ENCODE measurements around the gene ALKBH6.

ALKBH6 gene

GRCh38 chr19:36032251-36033104 is 18.5 kb upstream of the ALKBH6 start, which contains the start of gene CLIP3:
Gene CLIP3, minus strand, starts transcription at chr19:36032873. Its CDS starts 516 bp downstream, at chr19:36032357.
- peak within 1 kb of the TSS; percentile 95 for H3K4me2 ChIP-seq (ENCODE audit: low read length)
- no peaks in the 10 kb centered on the region for H3K9me2 ChIP-seq (ENCODE audit: low read depth, low read length)
- peak within 1 kb of the TSS; percentile 80 for H3K9ac ChIP-seq (ENCODE audit: low read length)
- no peaks in the 10 kb centered on the region for H3K27me3 ChIP-seq (ENCODE audit: insufficient read depth, low read length)
- no peak within 1 kb of the TSS for H3K27ac ChIP-seq (ENCODE audit: low read depth, low read length, poor library complexity, severe bottlenecking)
- peak within 1 kb of the TSS; percentile 71; the same call in 1 of the 2 replicates for H2AFZ ChIP-seq (ENCODE audit: low read length)
- no peaks in the 10 kb centered on the region for H3K36me3 ChIP-seq (ENCODE audit: insufficient read depth, low read length)
- peak within 1 kb of the TSS; percentile 89 for H3K4me3 ChIP-seq (ENCODE audit: low read depth, low read length, poor library complexity, severe bottlenecking)
- no peaks in the 10 kb centered on the region for H3K9me3 ChIP-seq (ENCODE audit: low read length)
- H3K79me2 ChIP-seq (ENCODE audit: insufficient read depth, low read length) = no peaks in the 10 kb centered on the region
- H3F3A ChIP-seq (ENCODE audit: insufficient read depth, low read length) = no peaks in the 10 kb centered on the region
- TF ChIP-seq CTCF (IDR thresholded peaks at IDR 0.05; ENCODE audit: low read length) (no peak), EZH2 (IDR thresholded peaks at IDR 0.05; ENCODE audit: borderline replicate concordance, low read length) (no peak)
- H4K20me1 ChIP-seq (ENCODE audit: insufficient read depth, low read length) = no peaks in the 10 kb centered on the region
- H3K4me1 ChIP-seq (ENCODE audit: insufficient read depth, low read length, severe bottlenecking) = peaks cover 12% of the 10 kb centered on the region

GRCh38 chr19:36031308-36031707 is 17.3 kb upstream of the ALKBH6 start:
- H3K36me3 ChIP-seq (ENCODE audit: insufficient read depth, low read length) = 0 out of 2 replicates have a peak, but pooled peaks cover 6% of the 10 kb centered on the region
- peaks cover 12% of the 10 kb centered on the region for H3K4me1 ChIP-seq (ENCODE audit: insufficient read depth, low read length, severe bottlenecking)
- H3K9me2 ChIP-seq (ENCODE audit: low read depth, low read length) = no peaks in the 10 kb centered on the region
- H2AFZ ChIP-seq (ENCODE audit: low read length) = no peak overlapping the region
- H3K9ac ChIP-seq (ENCODE audit: low read length) = no peak overlapping the region
- H3F3A ChIP-seq (ENCODE audit: insufficient read depth, low read length) = no peaks in the 10 kb centered on the region
- H3K27ac ChIP-seq (ENCODE audit: low read depth, low read length, poor library complexity, severe bottlenecking) = no peak overlapping the region
- H3K4me2 ChIP-seq (ENCODE audit: low read length) = no peak overlapping the region
- no peaks in the 10 kb centered on the region for H3K27me3 ChIP-seq (ENCODE audit: insufficient read depth, low read length)
- H4K20me1 ChIP-seq (ENCODE audit: insufficient read depth, low read length) = no peaks in the 10 kb centered on the region
- H3K4me3 ChIP-seq (ENCODE audit: low read depth, low read length, poor library complexity, severe bottlenecking) = no peak overlapping the region
- H3K79me2 ChIP-seq (ENCODE audit: insufficient read depth, low read length) = no peaks in the 10 kb centered on the region
- no peak for TF ChIP-seq CTCF (IDR thresholded peaks at IDR 0.05; ENCODE audit: low read length)
- no peaks in the 10 kb centered on the region for H3K9me3 ChIP-seq (ENCODE audit: low read length)

GRCh38 chr19:36030264-36031148 is 16.5 kb upstream of the ALKBH6 start:
- Histone ChIP-seq H3K27ac (ENCODE audit: low read depth, low read length, poor library complexity, severe bottlenecking) (no peak overlapping the region), H3K9ac (ENCODE audit: low read length) (no peak overlapping the region), H3K4me2 (ENCODE audit: low read length) (no peak overlapping the region), H4K20me1 (ENCODE audit: insufficient read depth, low read length) (no peaks in the 10 kb centered on the region), H3K4me3 (ENCODE audit: low read depth, low read length, poor library complexity, severe bottlenecking) (no peak overlapping the region), H3K9me2 (ENCODE audit: low read depth, low read length) (no peaks in the 10 kb centered on the region), H3K4me1 (ENCODE audit: insufficient read depth, low read length, severe bottlenecking) (peaks cover 12% of the 10 kb centered on the region), H3F3A (ENCODE audit: insufficient read depth, low read length) (no peaks in the 10 kb centered on the region), H2AFZ (ENCODE audit: low read length) (no peak overlapping the region), H3K36me3 (ENCODE audit: insufficient read depth, low read length) (0 out of 2 replicates have a peak, but pooled peaks cover 6% of the 10 kb centered on the region), H3K79me2 (ENCODE audit: insufficient read depth, low read length) (no peaks in the 10 kb centered on the region), H3K27me3 (ENCODE audit: insufficient read depth, low read length) (no peaks in the 10 kb centered on the region), H3K9me3 (ENCODE audit: low read length) (no peaks in the 10 kb centered on the region)
- TF ChIP-seq EZH2 (IDR thresholded peaks at IDR 0.05; ENCODE audit: borderline replicate concordance, low read length) (no peak), CTCF (IDR thresholded peaks at IDR 0.05; ENCODE audit: low read length) (no peak; the same call in 1 of the 2 replicates)

All from OCI-LY1 (cell line).